Measurements from ENCODE around the gene FRMD8. TPM values are rescaled to one million over a fixed set of nuclear protein-coding genes. Genes with fewer than 3 reads are reported as not detected.

The FRMD8 gene
- total and polyA plus RNA-seq, 4 donors, result 2.8 to 22.8 (median 15.0) TPM

DNA sequence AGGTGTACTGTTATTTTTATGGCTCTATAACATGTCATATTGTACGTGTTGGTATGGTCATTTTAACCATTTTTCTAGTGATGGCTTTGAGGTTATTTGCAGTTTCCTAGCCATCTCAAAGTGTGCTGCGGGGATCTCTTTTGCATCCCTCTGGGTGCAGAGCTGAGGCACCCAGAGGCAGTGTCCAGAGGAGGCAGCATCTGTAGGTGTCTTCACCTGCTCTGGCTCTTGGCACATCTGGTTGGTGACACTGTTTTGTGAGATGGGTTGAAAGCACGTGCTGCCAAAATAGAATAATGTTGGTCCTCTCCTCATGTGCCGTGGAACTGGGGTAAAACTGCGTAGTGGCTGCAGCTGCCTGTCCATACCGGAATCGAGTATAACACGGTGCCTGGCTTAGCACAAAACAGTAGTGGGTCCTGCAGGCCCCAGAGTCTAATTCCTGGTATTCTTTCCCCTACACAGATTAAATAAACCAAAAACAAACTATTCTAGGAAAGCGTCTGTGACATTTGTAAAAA, 49.0 kb downstream of the FRMD8 start:
- H3K9ac ChIP-seq (ENCODE audit: low read depth in 1 of 2, low read length in 2 of 2), result no peak overlapping the region
- peak overlapping the region; percentile 52 to 72 for H3K27ac ChIP-seq (ENCODE audit: low read depth in 1 of 2, low read length in 2 of 2)
- no peak overlapping the region for H3K4me3 ChIP-seq (ENCODE audit: low read depth in 1 of 3, low read length in 3 of 3)
- peak; percentile 19 for DNase-seq (ENCODE audit: low spot score)
- H3K9me3 ChIP-seq (ENCODE audit: control insufficient read depth in 4 of 4, low read length in 3 of 4), result no peaks in the 10 kb centered on the region
- no peaks in the 10 kb centered on the region for H3K27me3 ChIP-seq (ENCODE audit: control insufficient read depth in 4 of 4, insufficient read depth in 4 of 4, low read length in 3 of 4)
- TF ChIP-seq SP1 (IDR thresholded peaks at IDR 0.05) (no peak), HNF4A (conservative IDR thresholded peaks at IDR 0.05) (no peak), TAF1 (conservative IDR thresholded peaks at IDR 0.05) (no peak)
- TF ChIP-seq, protein P1, sequence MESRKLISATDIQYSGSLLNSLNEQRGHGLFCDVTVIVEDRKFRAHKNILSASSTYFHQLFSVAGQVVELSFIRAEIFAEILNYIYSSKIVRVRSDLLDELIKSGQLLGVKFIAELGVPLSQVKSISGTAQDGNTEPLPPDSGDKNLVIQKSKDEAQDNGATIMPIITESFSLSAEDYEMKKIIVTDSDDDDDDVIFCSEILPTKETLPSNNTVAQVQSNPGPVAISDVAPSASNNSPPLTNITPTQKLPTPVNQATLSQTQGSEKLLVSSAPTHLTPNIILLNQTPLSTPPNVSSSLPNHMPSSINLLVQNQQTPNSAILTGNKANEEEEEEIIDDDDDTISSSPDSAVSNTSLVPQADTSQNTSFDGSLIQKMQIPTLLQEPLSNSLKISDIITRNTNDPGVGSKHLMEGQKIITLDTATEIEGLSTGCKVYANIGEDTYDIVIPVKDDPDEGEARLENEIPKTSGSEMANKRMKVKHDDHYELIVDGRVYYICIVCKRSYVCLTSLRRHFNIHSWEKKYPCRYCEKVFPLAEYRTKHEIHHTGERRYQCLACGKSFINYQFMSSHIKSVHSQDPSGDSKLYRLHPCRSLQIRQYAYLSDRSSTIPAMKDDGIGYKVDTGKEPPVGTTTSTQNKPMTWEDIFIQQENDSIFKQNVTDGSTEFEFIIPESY (IDR thresholded peaks at IDR 0.05), result no peak
- 56% methylated on average over 9 of the region's 9 CpGs for WGBS
- H3K36me3 ChIP-seq (ENCODE audit: control insufficient read depth in 4 of 4, insufficient read depth in 3 of 4, low read depth in 1 of 4, low read length in 3 of 4), result peaks cover 2 to 30% (median 12%) of the 10 kb centered on the region in 4 donors
- peaks cover 0 to 53% (median 19%) of the 10 kb centered on the region in 4 donors for H3K4me1 ChIP-seq (ENCODE audit: control insufficient read depth in 4 of 4, insufficient read depth in 4 of 4, low read length in 3 of 4)

DNA sequence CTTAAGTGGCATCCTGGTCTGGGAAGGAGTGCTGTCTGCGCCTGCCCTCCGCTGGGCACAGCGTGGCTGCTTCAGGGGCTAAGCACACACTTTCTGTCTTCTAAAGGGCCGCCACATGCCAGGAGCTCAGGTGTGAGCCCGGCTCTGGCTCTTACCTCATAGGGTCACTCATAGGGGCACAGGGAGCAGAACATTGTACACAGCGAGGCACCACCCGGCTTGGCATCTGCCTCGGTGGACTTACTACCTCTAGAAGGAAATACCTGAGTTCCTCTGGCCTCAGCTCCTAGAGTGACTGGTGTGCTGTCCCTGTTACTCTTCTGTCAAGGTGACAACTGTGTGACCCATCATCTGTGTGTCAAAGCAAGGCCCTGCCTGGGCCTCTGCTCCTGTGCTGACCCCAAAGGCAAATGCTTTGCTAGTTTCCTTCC, 49.6 kb downstream of the FRMD8 start:
- Histone ChIP-seq H3K27me3 (ENCODE audit: control insufficient read depth in 4 of 4, insufficient read depth in 4 of 4, low read length in 3 of 4) (no peaks in the 10 kb centered on the region), H3K9ac (ENCODE audit: low read depth in 1 of 2, low read length in 2 of 2) (peak overlapping the region in 1 of 2 donors; percentile 24), H3K36me3 (ENCODE audit: control insufficient read depth in 4 of 4, insufficient read depth in 3 of 4, low read depth in 1 of 4, low read length in 3 of 4) (peaks cover 2 to 30% (median 12%) of the 10 kb centered on the region in 4 donors), H3K9me3 (ENCODE audit: control insufficient read depth in 4 of 4, low read length in 3 of 4) (no peaks in the 10 kb centered on the region), H3K4me1 (ENCODE audit: control insufficient read depth in 4 of 4, insufficient read depth in 4 of 4, low read length in 3 of 4) (peaks cover 0 to 51% (median 18%) of the 10 kb centered on the region in 4 donors), H3K4me3 (ENCODE audit: low read depth in 1 of 3, low read length in 3 of 3) (no peak overlapping the region), H3K27ac (ENCODE audit: low read depth in 1 of 2, low read length in 2 of 2) (peak overlapping the region; percentile 52 to 72)
- TF ChIP-seq HNF4A (conservative IDR thresholded peaks at IDR 0.05) (peak in 1 of 2 donors; percentile 8), FOXA1 (IDR thresholded peaks at IDR 0.05) (peak; percentile 10), FOXA2 (IDR thresholded peaks at IDR 0.05) (no peak), TAF1 (conservative IDR thresholded peaks at IDR 0.05) (no peak), EGR1 (IDR thresholded peaks at IDR 0.05; ENCODE audit: low read depth in 2 of 2) (peak in 1 of 2 donors; percentile 12), HNF4G (IDR thresholded peaks at IDR 0.05) (no peak), RAD21 (IDR thresholded peaks at IDR 0.05) (no peak)
- TF ChIP-seq, protein P2, sequence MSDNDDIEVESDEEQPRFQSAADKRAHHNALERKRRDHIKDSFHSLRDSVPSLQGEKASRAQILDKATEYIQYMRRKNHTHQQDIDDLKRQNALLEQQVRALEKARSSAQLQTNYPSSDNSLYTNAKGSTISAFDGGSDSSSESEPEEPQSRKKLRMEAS (IDR thresholded peaks at IDR 0.05), result peak; percentile 41
- TF ChIP-seq, protein P1 (IDR thresholded peaks at IDR 0.05), result peak; percentile 22
- WGBS, result 46% methylated on average over 8 of the region's 8 CpGs
- DNase-seq (ENCODE audit: low spot score), result peak; percentile 33

DNA sequence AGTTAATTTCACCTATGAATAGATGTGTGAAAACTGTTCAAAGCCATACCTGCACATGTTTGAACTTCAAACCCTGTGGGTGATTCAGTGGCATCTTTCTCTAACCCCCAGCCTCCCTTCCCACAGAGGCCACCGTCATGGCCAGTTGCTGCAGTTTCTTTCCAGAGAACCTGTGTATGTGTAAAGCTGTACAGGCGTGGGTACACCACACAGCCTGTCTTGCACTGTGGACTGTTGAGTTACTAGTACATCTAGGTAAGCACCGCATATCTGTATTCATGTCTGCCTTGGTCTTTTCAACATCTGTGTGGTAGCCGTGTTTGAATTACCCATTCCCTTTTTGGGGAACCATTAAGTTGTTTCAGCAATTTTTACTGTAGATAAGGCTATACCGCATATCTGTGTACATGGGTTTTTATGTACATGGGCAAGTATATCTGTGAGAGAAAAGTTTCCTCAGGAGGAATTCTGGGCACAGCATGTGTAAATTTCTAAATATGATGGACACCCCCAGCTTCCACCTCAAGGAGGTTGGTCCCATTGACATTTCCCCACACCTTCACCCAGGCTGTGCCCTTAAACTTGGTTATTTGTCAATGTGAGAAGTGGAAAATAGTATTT, 50.1 kb downstream of the FRMD8 start:
- peaks cover 0 to 48% (median 17%) of the 10 kb centered on the region in 4 donors for H3K4me1 ChIP-seq (ENCODE audit: control insufficient read depth in 4 of 4, insufficient read depth in 4 of 4, low read length in 3 of 4)
- peak; percentile 35 for DNase-seq (ENCODE audit: low spot score)
- no peak overlapping the region for H3K4me3 ChIP-seq (ENCODE audit: low read depth in 1 of 3, low read length in 3 of 3)
- no peaks in the 10 kb centered on the region for H3K27me3 ChIP-seq (ENCODE audit: control insufficient read depth in 4 of 4, insufficient read depth in 4 of 4, low read length in 3 of 4)
- H3K9ac ChIP-seq (ENCODE audit: low read depth in 1 of 2, low read length in 2 of 2), result peak overlapping the region; percentile 24 to 45
- peaks cover 2 to 30% (median 12%) of the 10 kb centered on the region in 4 donors for H3K36me3 ChIP-seq (ENCODE audit: control insufficient read depth in 4 of 4, insufficient read depth in 3 of 4, low read depth in 1 of 4, low read length in 3 of 4)
- 44% methylated on average over 5 of the region's 5 CpGs for WGBS
- peak in 1 of 2 donors; percentile 17 for TF ChIP-seq RAD21 (IDR thresholded peaks at IDR 0.05)
- TF ChIP-seq, protein P3, sequence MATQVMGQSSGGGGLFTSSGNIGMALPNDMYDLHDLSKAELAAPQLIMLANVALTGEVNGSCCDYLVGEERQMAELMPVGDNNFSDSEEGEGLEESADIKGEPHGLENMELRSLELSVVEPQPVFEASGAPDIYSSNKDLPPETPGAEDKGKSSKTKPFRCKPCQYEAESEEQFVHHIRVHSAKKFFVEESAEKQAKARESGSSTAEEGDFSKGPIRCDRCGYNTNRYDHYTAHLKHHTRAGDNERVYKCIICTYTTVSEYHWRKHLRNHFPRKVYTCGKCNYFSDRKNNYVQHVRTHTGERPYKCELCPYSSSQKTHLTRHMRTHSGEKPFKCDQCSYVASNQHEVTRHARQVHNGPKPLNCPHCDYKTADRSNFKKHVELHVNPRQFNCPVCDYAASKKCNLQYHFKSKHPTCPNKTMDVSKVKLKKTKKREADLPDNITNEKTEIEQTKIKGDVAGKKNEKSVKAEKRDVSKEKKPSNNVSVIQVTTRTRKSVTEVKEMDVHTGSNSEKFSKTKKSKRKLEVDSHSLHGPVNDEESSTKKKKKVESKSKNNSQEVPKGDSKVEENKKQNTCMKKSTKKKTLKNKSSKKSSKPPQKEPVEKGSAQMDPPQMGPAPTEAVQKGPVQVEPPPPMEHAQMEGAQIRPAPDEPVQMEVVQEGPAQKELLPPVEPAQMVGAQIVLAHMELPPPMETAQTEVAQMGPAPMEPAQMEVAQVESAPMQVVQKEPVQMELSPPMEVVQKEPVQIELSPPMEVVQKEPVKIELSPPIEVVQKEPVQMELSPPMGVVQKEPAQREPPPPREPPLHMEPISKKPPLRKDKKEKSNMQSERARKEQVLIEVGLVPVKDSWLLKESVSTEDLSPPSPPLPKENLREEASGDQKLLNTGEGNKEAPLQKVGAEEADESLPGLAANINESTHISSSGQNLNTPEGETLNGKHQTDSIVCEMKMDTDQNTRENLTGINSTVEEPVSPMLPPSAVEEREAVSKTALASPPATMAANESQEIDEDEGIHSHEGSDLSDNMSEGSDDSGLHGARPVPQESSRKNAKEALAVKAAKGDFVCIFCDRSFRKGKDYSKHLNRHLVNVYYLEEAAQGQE (IDR thresholded peaks at IDR 0.05), result no peak
- TF ChIP-seq NR2F2 (IDR thresholded peaks at IDR 0.05), result no peak
- TF ChIP-seq EGR1 (IDR thresholded peaks at IDR 0.05; ENCODE audit: low read depth in 2 of 2), result peak in 1 of 2 donors; percentile 6
- no peak for TF ChIP-seq GABPA (IDR thresholded peaks at IDR 0.05 in 1 of 2, conservative IDR thresholded peaks at IDR 0.05 in 1 of 2)
- TF ChIP-seq TAF1 (conservative IDR thresholded peaks at IDR 0.05), result no peak
- peak; percentile 9 to 27 for TF ChIP-seq JUND (IDR thresholded peaks at IDR 0.05)
- TF ChIP-seq, protein P2 (IDR thresholded peaks at IDR 0.05), result peak; percentile 4
- peak; percentile 6 to 22 for TF ChIP-seq RXRA (IDR thresholded peaks at IDR 0.05)
- peak in 1 of 2 donors; percentile 38 for TF ChIP-seq HNF4A (conservative IDR thresholded peaks at IDR 0.05)
- TF ChIP-seq FOXA2 (IDR thresholded peaks at IDR 0.05), result no peak
- TF ChIP-seq, protein P1 (IDR thresholded peaks at IDR 0.05), result peak; percentile 33
- no peaks in the 10 kb centered on the region for H3K9me3 ChIP-seq (ENCODE audit: control insufficient read depth in 4 of 4, low read length in 3 of 4)
- peak overlapping the region; percentile 52 to 72 for H3K27ac ChIP-seq (ENCODE audit: low read depth in 1 of 2, low read length in 2 of 2)
